Body of pancreas (tissue), 4 donors: ENCODE measurements around the gene CNTNAP2. TPM values are rescaled to one million over a fixed set of nuclear protein-coding genes. Genes with fewer than 3 reads are reported as not detected.

Experiments used
- ATAC-seq: fragments of 150-250 bp; one replicate; pipeline ENCODE4 v1.9.1; 2016
- DNase-seq, 4 donors: peaks; one replicate each; pipeline ENCODE4 v3.0.0-alpha.2; 2019
- H3K27ac ChIP-seq, 4 donors: fragments of 200-600 bp; sonication (generic); 1 replicate in 3 of 4; 2 replicates in 1 of 4; pipeline versions ENCODE4 v1.5.1 to v1.6.1; 2016 to 2019; ENCODE audit warnings: mild to moderate bottlenecking in 1 of 4, mixed read lengths in 1 of 4, moderate library complexity in 1 of 4
- H3K27me3 ChIP-seq, 2 donors: fragments of 200-600 bp; sonication (generic); one replicate each; pipeline ENCODE4 v1.6.0; 2016; ENCODE audit warnings: mild to moderate bottlenecking in 1 of 2
- H3K36me3 ChIP-seq, 2 donors: fragments of 200-600 bp; sonication (generic); replicated peaks in 1 of 2; 2 replicates each; pipeline ENCODE4 v1.5.1; 2016; ENCODE audit warnings: low read depth in 2 of 2; ENCODE audit not compliant: insufficient read depth in 1 of 2
- H3K4me1 ChIP-seq: fragments of 200-600 bp; sonication (generic); one replicate; pipeline ENCODE4 v1.6.0; 2016
- H3K4me3 ChIP-seq, 2 donors: fragments of 200-600 bp; sonication (generic); 1 replicate in 1 of 2; 2 replicates in 1 of 2; pipeline ENCODE4 v1.5.1; 2016 to 2019
- H3K9me3 ChIP-seq, 3 donors: fragments of 200-600 bp; sonication (generic); 1 replicate in 2 of 3; 2 replicates in 1 of 3; pipeline ENCODE4 v1.5.1; 2016
- POLR2A ChIP-seq, 3 donors: fragments of 450-650 bp; IDR thresholded peaks; one replicate each; pipeline ENCODE4 v1.6.1; 2016; ENCODE audit warnings: antibody characterized with exemption in 3 of 3, mild to moderate bottlenecking in 2 of 3
- WGBS, 2 donors: methylation state at CpG; one replicate each; pipeline ENCODE4 v1.1.5; 2017; 5-methylcytosine and 5-hydroxymethylcytosine counted together
- intact Hi-C: fragments of 100-400 bp; cut with DNase I; formaldehyde crosslinking; loops from one replicate; pipeline ENCODE4 v1.15.1; 2023
- total RNA-seq, 2 donors: library from RNA; depleted of rRNA; stranded (reverse); fragments of >200 nt; gene quantifications; one replicate each; pipeline ENCODE4 v1.1.0, GENCODE V29; 2016
- TF ChIP-seq, protein P1 (sequence below), 7 experiments: fragments of 450-650 bp in 4 of 7; fragments of 200-600 bp in 3 of 7; sonication (generic) in 3 of 7; IDR thresholded peaks; one replicate each; pipeline ENCODE4 v1.5.1; 2016 to 2019; ENCODE audit warnings: antibody characterized with exemption in 7 of 7

CNTNAP2 gene
- total RNA-seq, 2 donors from 2014 or later, result 1.0 TPM; not detected in 1

DNA sequence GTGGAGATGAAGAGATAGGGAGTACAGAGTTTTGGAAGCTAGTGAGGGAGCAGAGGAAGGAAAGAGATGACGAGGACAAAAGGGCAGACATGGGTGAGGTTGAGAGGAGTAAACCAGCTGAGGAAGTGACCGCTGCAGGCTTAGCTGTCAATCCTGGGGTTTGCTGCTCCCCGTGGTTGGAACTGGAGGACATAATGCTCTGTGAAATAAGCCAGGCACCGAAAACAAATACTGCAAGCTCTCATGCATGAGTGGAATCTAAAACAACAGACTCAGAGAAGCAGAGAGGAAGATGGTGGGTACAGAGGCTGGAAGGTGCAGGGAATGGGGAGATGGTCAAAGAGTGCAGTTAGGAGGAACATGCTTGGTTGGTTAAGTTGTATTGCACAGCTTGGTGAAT is 1991.8 kb downstream of the CNTNAP2 start:
- WGBS, 2 donors, result 73 to 80% methylated on average over 4 of the region's 4 CpGs
- Histone ChIP-seq H3K4me3 (no peak overlapping the region), H3K9me3 (no peaks in the 10 kb centered on the region), H3K27ac (no peak overlapping the region), H3K4me1 (no peaks in the 10 kb centered on the region), H3K36me3 (no peaks in the 10 kb centered on the region), H3K27me3 (no peaks in the 10 kb centered on the region)
- intact Hi-C loops, result no loop called here
- ATAC-seq, result no peak
- no peak for DNase-seq
- TF ChIP-seq, protein P1, sequence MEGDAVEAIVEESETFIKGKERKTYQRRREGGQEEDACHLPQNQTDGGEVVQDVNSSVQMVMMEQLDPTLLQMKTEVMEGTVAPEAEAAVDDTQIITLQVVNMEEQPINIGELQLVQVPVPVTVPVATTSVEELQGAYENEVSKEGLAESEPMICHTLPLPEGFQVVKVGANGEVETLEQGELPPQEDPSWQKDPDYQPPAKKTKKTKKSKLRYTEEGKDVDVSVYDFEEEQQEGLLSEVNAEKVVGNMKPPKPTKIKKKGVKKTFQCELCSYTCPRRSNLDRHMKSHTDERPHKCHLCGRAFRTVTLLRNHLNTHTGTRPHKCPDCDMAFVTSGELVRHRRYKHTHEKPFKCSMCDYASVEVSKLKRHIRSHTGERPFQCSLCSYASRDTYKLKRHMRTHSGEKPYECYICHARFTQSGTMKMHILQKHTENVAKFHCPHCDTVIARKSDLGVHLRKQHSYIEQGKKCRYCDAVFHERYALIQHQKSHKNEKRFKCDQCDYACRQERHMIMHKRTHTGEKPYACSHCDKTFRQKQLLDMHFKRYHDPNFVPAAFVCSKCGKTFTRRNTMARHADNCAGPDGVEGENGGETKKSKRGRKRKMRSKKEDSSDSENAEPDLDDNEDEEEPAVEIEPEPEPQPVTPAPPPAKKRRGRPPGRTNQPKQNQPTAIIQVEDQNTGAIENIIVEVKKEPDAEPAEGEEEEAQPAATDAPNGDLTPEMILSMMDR (IDR thresholded peaks at IDR 0.05), result no peak
- no peak for TF ChIP-seq POLR2A (IDR thresholded peaks at IDR 0.05)

GRCh38 chr7:148110097-148110868 is 1993.7 kb downstream of the CNTNAP2 start:
- Histone ChIP-seq H3K4me3 (no peak overlapping the region), H3K27me3 (no peaks in the 10 kb centered on the region), H3K4me1 (no peaks in the 10 kb centered on the region), H3K9me3 (no peaks in the 10 kb centered on the region), H3K36me3 (no peaks in the 10 kb centered on the region), H3K27ac (no peak overlapping the region)
- TF ChIP-seq, protein P1 (IDR thresholded peaks at IDR 0.05), result peak in 4 of 7 experiments; percentile 29 to 51 (median 34)
- no peak for TF ChIP-seq POLR2A (IDR thresholded peaks at IDR 0.05)
- ATAC-seq (peak; percentile 42), DNase-seq (peak; percentile 15 to 40 (median 19))
- 67 to 69% methylated on average over 10 to 13 of the region's 13 CpGs for WGBS, 2 donors
- intact Hi-C loops, result no loop called here

DNA sequence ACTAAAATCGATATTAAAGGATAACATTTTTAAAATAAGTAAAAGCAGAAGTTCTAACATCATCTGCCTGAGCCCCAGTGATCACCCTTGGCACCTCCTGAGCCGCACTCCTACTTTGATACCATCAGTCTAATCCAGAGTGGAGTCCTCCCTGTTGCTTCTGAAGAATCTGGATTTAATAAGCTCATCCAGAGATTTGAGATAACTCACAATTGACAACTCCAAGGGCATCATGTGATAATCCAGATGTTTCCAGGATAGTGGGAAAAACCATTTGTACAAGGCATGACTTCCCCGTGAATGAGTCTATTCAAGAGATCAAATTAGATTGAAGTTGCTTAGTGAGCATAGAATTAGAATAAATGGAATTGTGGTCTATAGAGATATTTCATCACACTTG is 1998.2 kb downstream of the CNTNAP2 start:
- 77 to 80% methylated on average over 3 of the region's 3 CpGs for WGBS, 2 donors
- Histone ChIP-seq H3K27ac (no peak overlapping the region), H3K36me3 (no peaks in the 10 kb centered on the region), H3K4me3 (no peak overlapping the region), H3K9me3 (no peaks in the 10 kb centered on the region), H3K4me1 (no peaks in the 10 kb centered on the region), H3K27me3 (no peaks in the 10 kb centered on the region)
- no peak for DNase-seq
- no peak for TF ChIP-seq POLR2A (IDR thresholded peaks at IDR 0.05)
- TF ChIP-seq, protein P1 (IDR thresholded peaks at IDR 0.05), result no peak
- intact Hi-C loops, result no loop called here
- ATAC-seq, result no peak

DNA sequence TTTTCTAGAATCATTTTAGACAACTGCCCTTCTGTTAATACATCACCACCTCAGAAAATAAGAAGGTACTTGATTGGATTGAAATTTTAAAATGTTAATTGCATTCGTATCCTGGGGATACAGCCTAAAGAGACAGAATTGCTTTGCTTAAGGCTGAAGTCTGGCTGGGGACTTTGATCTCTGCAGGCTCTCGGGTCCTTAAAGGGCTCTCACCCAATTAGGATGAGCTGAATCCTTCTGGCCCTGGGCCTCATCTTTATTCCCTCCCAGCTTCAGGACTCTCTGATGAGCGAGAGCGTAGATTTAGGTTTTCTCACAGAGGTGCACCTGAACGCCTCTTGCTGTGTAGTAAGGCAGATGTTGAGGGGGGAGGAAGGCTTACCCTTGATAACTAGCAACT is 1998.7 kb downstream of the CNTNAP2 start:
- intact Hi-C loops, result no loop called here
- H3K9me3 ChIP-seq, result no peaks in the 10 kb centered on the region
- H3K4me1 ChIP-seq, result no peaks in the 10 kb centered on the region
- TF ChIP-seq, protein P1 (IDR thresholded peaks at IDR 0.05), result no peak
- no peak for TF ChIP-seq POLR2A (IDR thresholded peaks at IDR 0.05)
- 60 to 75% methylated on average over 5 of the region's 5 CpGs for WGBS, 2 donors
- H3K4me3 ChIP-seq, result no peak overlapping the region
- no peak overlapping the region for H3K27ac ChIP-seq
- no peak for DNase-seq
- H3K36me3 ChIP-seq, result no peaks in the 10 kb centered on the region
- no peaks in the 10 kb centered on the region for H3K27me3 ChIP-seq
- no peak for ATAC-seq

- no peak overlapping the region for H3K27ac ChIP-seq
- no peak overlapping the region for H3K4me3 ChIP-seq
- ATAC-seq (no peak), DNase-seq (no peak)
- intact Hi-C loops, result no loop called here
- no peaks in the 10 kb centered on the region for H3K4me1 ChIP-seq
- TF ChIP-seq, protein P1 (IDR thresholded peaks at IDR 0.05), result no peak
- no peak for TF ChIP-seq POLR2A (IDR thresholded peaks at IDR 0.05)
- WGBS, 2 donors, result 42 to 44% methylated on average over 5 of the region's 5 CpGs
- no peaks in the 10 kb centered on the region for H3K36me3 ChIP-seq
- H3K9me3 ChIP-seq, result no peaks in the 10 kb centered on the region
- no peaks in the 10 kb centered on the region for H3K27me3 ChIP-seq
Measured at GRCh38 chr7:148116195-148116594, 1999.6 kb downstream of the CNTNAP2 start.
